Small intestine (tissue), 7 donors: ENCODE results near the gene XRCC1. TPM values are rescaled to one million over a fixed set of nuclear protein-coding genes. Genes with fewer than 3 reads are reported as not detected.
A peak's percentile ranks its signal among the peaks of the same experiment; 100 is the strongest.

Experiments
- DNase-seq, 2 donors: peaks; one replicate each; pipeline versions ENCODE4 v3.0.0 to v3.0.0-alpha.2; 2013
- FAIRE-seq: peaks from 2 replicates; lab custom pipeline; 2012; peaks lifted over from hg19 to GRCh38; lab: Jason Lieb, UNC
- H3K27ac ChIP-seq, 3 donors: one replicate each; pipeline ENCODE4 v1.5.1; 2013; ENCODE audit warnings: low read length in 2 of 3, mild to moderate bottlenecking in 2 of 3, control low read depth in 1 of 3, inconsistent platforms in 1 of 3, low read depth in 1 of 3, moderate library complexity in 1 of 3
- H3K27me3 ChIP-seq, 3 donors: one replicate each; pipeline ENCODE4 v1.6.1; 2013; ENCODE audit warnings: low read length in 3 of 3, inconsistent platforms in 1 of 3; ENCODE audit not compliant: control insufficient read depth in 3 of 3, insufficient read depth in 3 of 3
- H3K36me3 ChIP-seq, 3 donors: one replicate each; pipeline ENCODE4 v1.6.1; 2013; ENCODE audit warnings: low read length in 3 of 3, inconsistent platforms in 1 of 3, low read depth in 1 of 3, mild to moderate bottlenecking in 1 of 3, moderate library complexity in 1 of 3; ENCODE audit not compliant: control insufficient read depth in 3 of 3, insufficient read depth in 2 of 3
- H3K4me1 ChIP-seq, 3 donors: one replicate each; pipeline ENCODE4 v1.6.1; 2013; ENCODE audit warnings: low read length in 2 of 3, inconsistent platforms in 1 of 3, low read depth in 1 of 3, mild to moderate bottlenecking in 1 of 3, moderate library complexity in 1 of 3; ENCODE audit not compliant: control insufficient read depth in 3 of 3, insufficient read depth in 2 of 3
- H3K4me3 ChIP-seq, 3 donors: one replicate each; pipeline ENCODE4 v1.5.1; 2013; ENCODE audit warnings: low read length in 3 of 3, control low read depth in 1 of 3, inconsistent platforms in 1 of 3, low read depth in 1 of 3, mild to moderate bottlenecking in 1 of 3, moderate library complexity in 1 of 3
- H3K9me3 ChIP-seq, 2 donors: one replicate each; pipeline ENCODE4 v1.6.1; 2013; ENCODE audit warnings: low read depth in 1 of 2, low read length in 1 of 2; ENCODE audit not compliant: control insufficient read depth in 2 of 2, insufficient read depth in 1 of 2
- WGBS, 3 donors: extraction: QIAGEN DNeasy Blood & Tissue Kit; methylation state at CpG; one replicate each; pipeline ENCODE4 v1.1.7; 2013; 5-methylcytosine and 5-hydroxymethylcytosine counted together
- polyA plus RNA-seq, 4 donors: library from polyadenylated mRNA; stranded (reverse) in 3 of 4; unstranded in 1 of 4; fragments of 200-250 nt in 3 of 4; fragments of 120-200 nt in 1 of 4; gene quantifications; one replicate each; pipeline versions ENCODE4 v1.2.1 to v1.2.3, GENCODE V29; 2013
- donor health status: healthy with polysubstance abuse.
- donor health status: control.
- donor health status: control.
- donor health status: Bipolar disorder and iron deficiency.
- donor health status: healthy.

The XRCC1 gene
- polyA plus RNA-seq, 4 donors, result 9.7 to 46.3 (median 16.0) TPM

DNA sequence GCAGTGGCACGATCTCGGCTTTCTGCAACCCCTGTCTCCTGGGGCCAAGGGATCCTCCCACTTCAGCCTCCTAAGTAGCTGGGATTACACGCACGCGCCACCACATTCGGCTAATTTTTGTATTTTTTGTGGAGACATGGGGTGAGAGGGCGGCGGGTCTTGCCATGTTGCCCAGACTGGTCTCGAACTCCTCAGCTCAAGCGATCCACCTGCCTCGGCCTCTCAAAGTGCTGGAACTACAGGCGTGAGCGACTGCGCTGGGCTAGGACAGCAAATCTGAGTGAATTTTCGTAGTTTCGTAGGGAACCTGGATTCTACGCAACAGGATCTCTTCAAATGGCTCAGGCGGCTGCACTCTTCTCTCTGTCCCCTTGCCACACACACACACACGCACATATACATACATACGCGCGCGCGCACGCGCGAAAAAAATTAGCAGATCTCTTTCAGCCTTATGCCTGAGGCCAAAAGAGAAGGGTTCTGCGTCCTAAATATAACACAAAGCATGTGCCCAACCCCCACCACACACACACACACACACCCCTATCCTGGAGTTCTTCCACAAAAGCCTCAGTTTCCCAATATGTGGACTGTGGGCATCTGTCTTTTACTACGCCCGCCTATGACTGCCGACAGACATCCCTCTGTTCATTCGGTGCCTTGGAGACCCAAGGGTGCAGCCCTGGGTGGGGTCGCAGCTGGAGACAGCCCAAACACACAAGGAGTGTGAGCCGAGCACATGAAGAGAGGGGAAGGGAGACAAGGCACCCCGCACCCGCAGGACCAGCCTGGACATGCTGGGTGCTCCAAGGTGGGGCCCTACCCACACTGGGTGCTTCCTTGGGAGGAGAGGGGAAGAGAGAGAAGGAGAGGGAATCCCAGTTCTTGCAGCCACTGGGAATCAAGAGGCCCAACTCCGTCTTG lies 890 bp upstream of the XRCC1 start:
- Histone ChIP-seq H3K9me3 (no peaks in the 10 kb centered on the region), H3K27ac (peak overlapping the region in 2 of 3 donors; percentile 63 to 76), H3K27me3 (no peaks in the 10 kb centered on the region), H3K4me3 (peak overlapping the region in 2 of 3 donors; percentile 14 to 46), H3K4me1 (peaks cover 0 to 26% (median 0%) of the 10 kb centered on the region in 3 donors), H3K36me3 (peaks cover 0 to 11% (median 2%) of the 10 kb centered on the region in 3 donors)
- FAIRE-seq, result no peak
- WGBS, 3 donors, result 65 to 74% (median 68%) methylated on average over 37 of the region's 37 CpGs
- no peak for DNase-seq

DNA sequence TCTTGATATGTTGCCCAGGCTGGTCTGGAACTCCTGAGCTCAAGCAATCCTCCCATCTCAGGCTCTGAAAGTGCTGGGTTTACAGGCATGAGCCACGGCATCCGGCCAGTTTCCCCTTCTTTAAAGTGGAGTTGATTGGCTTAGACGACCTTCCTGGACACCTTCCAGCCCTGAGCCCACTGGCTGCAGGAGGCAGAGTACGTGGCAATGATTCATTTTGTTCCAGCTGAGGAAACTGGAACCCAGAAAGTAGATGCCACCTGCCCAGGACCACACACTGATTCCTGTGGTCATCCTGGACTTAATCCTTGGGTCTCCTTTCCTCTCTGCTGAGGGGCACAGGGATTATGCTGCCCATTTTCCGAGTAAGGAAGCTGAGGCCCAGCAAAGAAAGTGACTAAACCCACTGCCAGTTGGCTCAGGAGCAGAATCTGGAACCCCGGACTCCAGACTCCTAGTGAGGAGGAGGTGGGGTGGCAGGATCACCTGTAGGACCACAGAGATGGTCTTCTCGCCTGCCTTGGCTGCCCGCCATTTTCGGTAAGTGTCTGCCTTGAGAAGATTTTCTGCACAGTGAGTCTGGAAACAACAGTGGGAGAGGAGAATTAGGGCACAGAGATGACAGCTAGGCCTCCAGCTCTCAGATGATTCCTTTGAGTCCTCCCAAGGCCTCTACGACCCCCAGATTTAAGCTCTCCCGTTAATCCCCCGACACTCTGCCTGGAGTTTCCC lies 737 bp downstream of the XRCC1 start:
- no peaks in the 10 kb centered on the region for H3K9me3 ChIP-seq
- DNase-seq (no peak), FAIRE-seq (no peak)
- peak overlapping the region in 2 of 3 donors; percentile 79 to 83 for H3K27ac ChIP-seq
- peak overlapping the region; percentile 38 to 99 (median 85) for H3K4me3 ChIP-seq
- H3K27me3 ChIP-seq, result no peaks in the 10 kb centered on the region
- H3K36me3 ChIP-seq, result peaks cover 0 to 18% (median 2%) of the 10 kb centered on the region in 3 donors
- 22 to 33% (median 27%) methylated on average over 12 of the region's 12 CpGs for WGBS, 3 donors
- H3K4me1 ChIP-seq, result peaks cover 0 to 16% (median 0%) of the 10 kb centered on the region in 3 donors

DNA sequence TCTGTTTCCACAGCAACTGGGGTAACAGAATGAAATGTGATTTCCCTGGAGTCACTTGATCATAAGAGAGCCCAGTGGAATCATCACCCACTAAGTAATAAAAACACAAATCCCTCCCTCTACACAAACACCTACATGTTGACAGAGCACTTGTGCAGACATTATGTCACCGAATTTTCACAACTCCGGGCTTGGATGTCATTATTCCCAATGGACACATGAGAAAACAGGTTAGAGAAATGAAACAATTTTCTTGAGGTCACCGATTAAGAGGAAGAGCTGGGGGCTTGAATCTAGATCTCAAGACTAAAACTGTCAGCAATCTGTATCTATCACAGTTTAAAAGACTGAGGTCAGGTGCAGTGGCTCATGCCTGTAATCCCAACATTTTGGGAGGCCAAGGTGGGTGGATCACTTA lies 3.1 kb downstream of the XRCC1 start:
- H3K9me3 ChIP-seq, result no peaks in the 10 kb centered on the region
- peaks cover 0 to 16% (median 0%) of the 10 kb centered on the region in 3 donors for H3K4me1 ChIP-seq
- 61 to 75% (median 71%) methylated on average over 3 of the region's 3 CpGs for whole genome bisulfite sequencing, 3 donors
- H3K27ac ChIP-seq, result peak overlapping the region in 1 of 3 donors; percentile 55
- DNase-seq, result peak; percentile 21 to 36
- H3K36me3 ChIP-seq, result peaks cover 0 to 18% (median 2%) of the 10 kb centered on the region in 3 donors
- FAIRE-seq, result no peak
- H3K27me3 ChIP-seq, result no peaks in the 10 kb centered on the region
- no peak overlapping the region for H3K4me3 ChIP-seq

DNA sequence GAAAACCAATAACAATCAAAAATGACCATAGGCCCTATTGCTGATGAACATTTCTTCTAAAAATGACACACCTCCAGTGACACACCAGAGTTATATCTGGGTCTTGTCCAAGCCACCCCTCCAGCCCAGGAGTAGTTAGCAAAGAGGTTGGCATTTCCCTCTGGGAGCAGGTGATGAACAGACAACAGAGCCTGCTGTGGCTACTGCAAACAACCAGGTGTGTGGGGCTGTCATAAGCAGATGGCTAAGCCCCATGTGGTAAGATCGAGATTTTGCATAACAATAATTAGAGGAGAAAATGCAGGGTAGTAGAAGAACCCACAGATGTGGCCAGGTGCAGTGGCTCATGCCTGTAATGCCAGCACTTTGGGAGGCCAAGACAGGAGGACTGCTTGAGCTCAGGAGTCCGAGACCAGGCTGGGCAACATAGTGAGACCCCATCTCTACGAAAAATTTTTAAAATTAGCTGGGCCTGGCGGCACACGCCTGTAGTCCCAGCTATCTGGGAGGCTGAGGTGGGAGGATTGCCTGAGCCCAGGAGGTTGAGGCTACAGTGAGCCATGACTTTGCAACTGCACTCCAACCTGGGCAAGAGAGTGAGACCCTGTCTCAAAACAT lies 5.0 kb downstream of the XRCC1 start:
- FAIRE-seq, result no peak
- no peak overlapping the region for H3K27ac ChIP-seq
- WGBS, 3 donors, result 83 to 85% (median 83%) methylated on average over 5 of the region's 5 CpGs
- H3K4me3 ChIP-seq, result no peak overlapping the region
- peaks cover 0 to 8% (median 0%) of the 10 kb centered on the region in 3 donors for H3K4me1 ChIP-seq
- peaks cover 0 to 18% (median 2%) of the 10 kb centered on the region in 3 donors for H3K36me3 ChIP-seq
- H3K9me3 ChIP-seq, result no peaks in the 10 kb centered on the region
- no peaks in the 10 kb centered on the region for H3K27me3 ChIP-seq
- DNase-seq, result no peak

DNA sequence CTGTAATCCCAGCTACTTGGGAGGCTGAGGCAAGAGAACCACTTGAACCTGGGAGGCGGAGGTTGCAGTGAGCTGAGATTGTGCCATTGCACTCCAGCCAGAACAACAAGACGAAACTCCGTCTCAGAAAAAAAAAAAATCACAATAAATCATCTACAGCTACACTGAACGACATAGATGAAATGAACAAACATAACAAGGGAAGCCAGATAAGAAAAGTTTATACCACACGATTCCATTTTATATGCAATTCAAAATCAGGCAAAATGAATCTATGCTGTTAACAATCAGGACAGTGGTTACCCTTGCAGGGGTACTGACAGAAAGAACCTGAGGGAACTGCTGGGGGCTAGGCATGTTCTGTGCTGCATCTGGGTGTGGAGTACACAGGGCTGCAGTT lies 5.7 kb downstream of the XRCC1 start:
- DNase-seq (no peak), FAIRE-seq (no peak)
- H3K4me3 ChIP-seq, result no peak overlapping the region
- no peaks in the 10 kb centered on the region for H3K9me3 ChIP-seq
- H3K27me3 ChIP-seq, result no peaks in the 10 kb centered on the region
- 87 to 89% (median 88%) methylated on average over 5 of the region's 5 CpGs for WGBS, 3 donors
- H3K36me3 ChIP-seq, result peaks cover 0 to 19% (median 2%) of the 10 kb centered on the region in 3 donors
- H3K27ac ChIP-seq, result no peak overlapping the region
- H3K4me1 ChIP-seq, result peaks cover 0 to 5% (median 0%) of the 10 kb centered on the region in 3 donors

DNA sequence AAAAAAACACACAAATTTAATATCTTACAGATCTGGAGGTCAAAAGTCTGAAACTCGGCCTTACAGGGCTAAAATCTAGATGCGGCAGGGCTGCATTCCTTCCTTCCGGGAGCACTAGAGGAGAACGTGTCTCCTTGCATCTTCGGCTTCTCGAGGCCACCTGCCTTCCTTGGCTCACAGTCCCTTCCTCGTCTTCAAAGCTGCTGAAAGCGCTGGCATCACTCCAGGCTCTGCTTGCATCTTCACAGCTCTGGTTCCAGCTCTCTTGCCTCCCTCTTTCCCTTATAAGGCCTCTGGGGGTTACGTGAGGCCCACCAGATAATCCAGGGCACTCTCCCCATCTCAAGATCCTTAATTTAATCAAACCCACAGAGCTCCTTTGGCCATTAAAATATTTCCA lies 10.5 kb downstream of the XRCC1 start:
- DNase-seq (no peak), FAIRE-seq (no peak)
- Histone ChIP-seq H3K27ac (no peak overlapping the region), H3K9me3 (no peaks in the 10 kb centered on the region), H3K36me3 (peaks cover 0 to 33% (median 0%) of the 10 kb centered on the region in 3 donors), H3K4me3 (no peak overlapping the region), H3K4me1 (no peaks in the 10 kb centered on the region), H3K27me3 (no peaks in the 10 kb centered on the region)
- 68 to 73% (median 73%) methylated on average over 9 of the region's 9 CpGs for WGBS, 3 donors

DNA sequence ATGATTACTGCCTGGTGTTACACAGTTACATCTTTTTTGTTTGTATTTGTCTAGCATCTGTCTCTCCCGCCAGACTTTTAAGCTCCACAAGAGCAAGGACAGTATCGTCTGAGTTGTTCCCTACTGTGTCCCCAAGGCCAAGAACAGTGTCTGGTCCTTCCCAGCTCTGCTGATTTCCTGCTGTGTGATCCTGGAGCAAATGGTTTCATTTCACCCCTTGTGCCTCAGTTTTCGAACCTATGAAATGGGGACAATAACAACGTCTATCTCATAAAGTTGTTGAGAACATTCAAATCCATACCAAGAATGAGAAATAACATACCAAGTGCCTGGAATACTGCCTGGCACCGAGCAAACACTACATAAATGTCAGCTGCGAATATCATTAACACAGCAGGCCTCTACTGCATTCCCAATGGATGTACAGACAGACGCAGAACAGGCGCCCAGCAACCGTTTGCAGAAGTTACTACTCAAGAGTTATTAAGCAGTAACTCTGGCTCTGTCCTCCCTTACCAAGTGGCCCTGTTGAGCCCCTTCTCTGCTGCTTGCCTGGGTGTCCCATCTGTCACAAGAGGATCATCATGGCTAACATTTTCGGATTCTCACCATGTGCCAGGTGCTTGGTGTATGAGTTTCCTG lies 11.4 kb downstream of the XRCC1 start:
- Histone ChIP-seq H3K27me3 (no peaks in the 10 kb centered on the region), H3K4me1 (no peaks in the 10 kb centered on the region), H3K27ac (peak overlapping the region in 1 of 3 donors; percentile 8), H3K36me3 (peaks cover 0 to 36% (median 0%) of the 10 kb centered on the region in 3 donors), H3K9me3 (no peaks in the 10 kb centered on the region), H3K4me3 (no peak overlapping the region)
- DNase-seq, result no peak
- no peak for FAIRE-seq
- WGBS, 3 donors, result 91 to 94% (median 93%) methylated on average over 10 of the region's 10 CpGs
